Measurements from ENCODE around the gene SLC27A1. TPM values are rescaled to one million over a fixed set of nuclear protein-coding genes. Genes with fewer than 3 reads are reported as not detected.

Gene SLC27A1
- total RNA-seq, 2 donors from 2014 or later: 29.1 to 36.4 TPM

DNA sequence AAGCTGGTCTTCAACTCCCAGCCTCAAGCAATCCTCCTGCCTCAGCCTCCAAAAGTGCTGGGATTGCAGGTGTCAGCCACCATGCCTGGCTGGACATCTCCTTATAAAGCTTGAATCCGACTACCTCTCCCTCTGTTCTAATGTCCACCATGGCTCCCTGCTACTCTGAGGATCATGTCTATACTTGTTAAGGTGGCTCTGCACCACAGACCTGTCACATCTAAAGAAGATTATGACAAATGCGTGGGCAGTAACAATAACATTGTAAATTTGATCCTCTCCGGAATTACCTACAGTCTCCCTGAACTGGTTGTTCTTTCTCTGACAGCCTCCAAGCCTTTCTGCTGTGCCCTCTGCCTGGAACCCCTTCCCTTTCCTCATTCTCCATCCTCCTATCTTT, 11.4 kb upstream of the SLC27A1 start:
- DNase-seq (ENCODE audit: low spot score): no peak
- no peak overlapping the region for H3K4me3 ChIP-seq
- no peaks in the 10 kb centered on the region for H3K36me3 ChIP-seq
- peaks cover 13% of the 10 kb centered on the region for H3K27me3 ChIP-seq (replicated peaks; ENCODE audit: insufficient read depth)
- ATAC-seq (ENCODE audit: insufficient number of reproducible peaks, low FRiP score, low read depth): no peak
- TF ChIP-seq, protein P1, sequence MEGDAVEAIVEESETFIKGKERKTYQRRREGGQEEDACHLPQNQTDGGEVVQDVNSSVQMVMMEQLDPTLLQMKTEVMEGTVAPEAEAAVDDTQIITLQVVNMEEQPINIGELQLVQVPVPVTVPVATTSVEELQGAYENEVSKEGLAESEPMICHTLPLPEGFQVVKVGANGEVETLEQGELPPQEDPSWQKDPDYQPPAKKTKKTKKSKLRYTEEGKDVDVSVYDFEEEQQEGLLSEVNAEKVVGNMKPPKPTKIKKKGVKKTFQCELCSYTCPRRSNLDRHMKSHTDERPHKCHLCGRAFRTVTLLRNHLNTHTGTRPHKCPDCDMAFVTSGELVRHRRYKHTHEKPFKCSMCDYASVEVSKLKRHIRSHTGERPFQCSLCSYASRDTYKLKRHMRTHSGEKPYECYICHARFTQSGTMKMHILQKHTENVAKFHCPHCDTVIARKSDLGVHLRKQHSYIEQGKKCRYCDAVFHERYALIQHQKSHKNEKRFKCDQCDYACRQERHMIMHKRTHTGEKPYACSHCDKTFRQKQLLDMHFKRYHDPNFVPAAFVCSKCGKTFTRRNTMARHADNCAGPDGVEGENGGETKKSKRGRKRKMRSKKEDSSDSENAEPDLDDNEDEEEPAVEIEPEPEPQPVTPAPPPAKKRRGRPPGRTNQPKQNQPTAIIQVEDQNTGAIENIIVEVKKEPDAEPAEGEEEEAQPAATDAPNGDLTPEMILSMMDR (IDR thresholded peaks at IDR 0.05): no peak
- H3K4me1 ChIP-seq (ENCODE audit: control insufficient read depth in 1 of 2, low read depth in 2 of 2): no peaks in the 10 kb centered on the region
- H3K27ac ChIP-seq: no peak overlapping the region
- H3K9me3 ChIP-seq: no peaks in the 10 kb centered on the region

DNA sequence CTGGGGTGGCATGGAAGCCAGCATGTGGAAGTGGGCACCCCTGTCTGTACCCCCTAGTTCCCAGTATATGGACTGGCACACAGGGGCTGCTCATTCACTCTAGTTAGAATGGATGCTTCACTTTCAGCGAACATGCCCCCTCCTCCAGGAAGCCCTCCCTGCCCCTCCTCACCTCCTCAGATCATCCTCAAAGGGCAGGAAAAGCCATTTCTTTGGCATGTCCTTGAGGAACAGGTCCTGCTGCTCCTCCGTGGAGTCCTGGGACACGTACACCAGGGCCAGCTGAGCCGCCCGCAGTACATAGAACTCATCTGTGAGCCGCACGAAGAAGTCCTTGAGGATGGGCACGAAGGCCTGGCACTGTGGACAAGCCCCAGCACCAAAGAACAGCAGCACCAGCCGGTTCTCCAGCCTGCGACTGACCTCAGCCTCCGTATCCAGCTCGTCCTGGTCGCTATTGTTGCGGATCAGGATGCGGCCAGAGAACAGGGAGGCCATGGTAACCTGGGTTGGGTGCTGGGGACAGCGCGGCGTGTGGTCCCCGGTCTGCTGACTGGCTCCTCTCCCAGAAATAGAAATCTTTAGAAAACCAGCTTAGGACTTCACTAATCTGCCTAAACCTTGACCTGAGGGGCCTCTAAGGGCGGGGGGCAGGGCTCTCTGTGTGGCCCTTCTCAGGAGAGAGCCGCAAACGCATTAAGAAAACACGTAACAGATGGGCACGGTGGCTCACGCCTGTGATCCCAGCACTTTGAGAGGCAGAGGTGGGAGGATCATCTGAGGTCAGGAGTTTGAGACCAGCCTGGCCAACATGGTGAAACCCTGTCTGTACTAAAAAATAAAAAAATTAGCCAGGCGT, 9.7 kb upstream of the SLC27A1 start, which contains the start of gene NXNL1:
Gene NXNL1 (minus strand): TSS at position 555 of the 859 bp plus-strand sequence. CDS start 57 bp downstream, at position 498.
- H3K36me3 ChIP-seq: no peaks in the 10 kb centered on the region
- DNase-seq (ENCODE audit: low spot score) (no peak), ATAC-seq (ENCODE audit: insufficient number of reproducible peaks, low FRiP score, low read depth) (no peak)
- no peaks in the 10 kb centered on the region for H3K4me1 ChIP-seq (ENCODE audit: control insufficient read depth in 1 of 2, low read depth in 2 of 2)
- H3K4me3 ChIP-seq: no peak within 1 kb of the TSS
- TF ChIP-seq, protein P1 (IDR thresholded peaks at IDR 0.05): no peak
- peaks cover 4% of the 10 kb centered on the region for H3K27me3 ChIP-seq (replicated peaks; ENCODE audit: insufficient read depth)
- no peaks in the 10 kb centered on the region for H3K9me3 ChIP-seq
- H3K27ac ChIP-seq: no peak within 1 kb of the TSS

DNA sequence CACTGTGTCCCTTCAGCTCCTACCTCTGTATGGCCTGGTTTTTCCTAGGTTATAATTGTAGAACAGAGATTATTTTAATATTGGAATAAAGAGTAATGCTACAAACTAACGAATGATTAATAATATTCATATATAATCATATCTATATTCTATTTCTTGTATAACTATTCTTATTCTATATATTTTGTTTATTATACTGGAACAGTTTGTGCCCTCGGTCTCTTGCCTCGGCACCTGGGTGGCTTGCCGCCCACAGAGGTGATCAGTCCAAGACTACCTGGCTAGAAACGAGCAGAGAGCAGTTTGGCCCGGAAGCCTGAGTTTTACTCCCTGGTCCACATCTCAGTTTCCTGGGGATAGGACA, 3.9 kb upstream of the SLC27A1 start:
- ATAC-seq (ENCODE audit: insufficient number of reproducible peaks, low FRiP score, low read depth): no peak
- no peaks in the 10 kb centered on the region for H3K36me3 ChIP-seq
- TF ChIP-seq, protein P1 (IDR thresholded peaks at IDR 0.05): no peak

DNA sequence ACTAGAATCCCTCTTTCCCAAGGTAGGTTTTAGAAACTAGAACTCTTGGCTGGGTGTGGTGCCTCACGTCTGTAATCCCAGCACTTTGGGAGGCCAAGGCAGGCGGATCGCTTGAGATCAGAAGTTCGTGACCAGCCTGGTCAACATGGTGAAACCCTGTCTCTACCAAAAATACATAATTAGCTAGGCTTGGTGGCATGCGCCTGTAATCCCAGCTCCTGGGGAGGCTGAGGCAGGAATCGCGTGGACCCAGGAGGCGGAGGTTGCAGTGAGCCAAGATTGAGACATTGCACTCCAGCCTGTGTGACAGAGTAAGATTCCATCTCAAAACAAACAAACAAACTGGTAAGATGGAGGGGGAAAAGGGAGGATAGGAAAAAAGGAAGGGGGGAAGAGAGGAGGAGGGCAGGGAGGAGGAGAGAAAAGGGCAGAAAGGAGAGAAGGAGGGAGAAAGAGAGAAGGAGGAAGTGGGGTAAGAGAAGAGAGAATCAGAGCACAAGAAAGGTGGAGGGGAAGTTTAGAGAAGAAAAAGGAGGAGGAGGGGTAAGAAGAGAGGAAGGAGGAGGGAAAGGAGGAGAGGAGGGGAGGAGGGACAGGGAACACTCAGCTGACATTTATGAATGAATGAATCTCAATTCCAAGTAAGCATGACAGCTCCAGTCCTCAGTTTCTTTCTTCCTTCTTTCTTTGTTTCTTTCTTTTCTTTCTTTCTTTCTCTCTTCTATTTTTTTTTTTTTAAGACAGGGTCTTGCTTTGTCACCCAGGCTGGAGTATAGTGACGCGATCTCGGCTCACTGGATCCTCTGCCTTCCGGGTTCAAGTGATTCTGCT, 2.6 kb upstream of the SLC27A1 start:
- H3K4me1 ChIP-seq (ENCODE audit: control insufficient read depth in 1 of 2, low read depth in 2 of 2): peaks cover 13 to 25% of the 10 kb centered on the region in 2 donors
- H3K9me3 ChIP-seq: no peaks in the 10 kb centered on the region
- no peaks in the 10 kb centered on the region for H3K27me3 ChIP-seq (replicated peaks; ENCODE audit: insufficient read depth)
- TF ChIP-seq, protein P1 (IDR thresholded peaks at IDR 0.05): no peak
- no peak for ATAC-seq (ENCODE audit: insufficient number of reproducible peaks, low FRiP score, low read depth)
- no peak for DNase-seq (ENCODE audit: low spot score)
- no peak overlapping the region for H3K27ac ChIP-seq
- no peak overlapping the region for H3K4me3 ChIP-seq
- H3K36me3 ChIP-seq: no peaks in the 10 kb centered on the region

More for the DNA sequence above, 3.9 kb upstream of the SLC27A1 start:
- DNase-seq (ENCODE audit: low spot score): no peak
- Histone ChIP-seq H3K4me1 (ENCODE audit: control insufficient read depth in 1 of 2, low read depth in 2 of 2) (peaks cover 13 to 19% of the 10 kb centered on the region in 2 donors), H3K9me3 (no peaks in the 10 kb centered on the region), H3K27ac (no peak overlapping the region), H3K4me3 (no peak overlapping the region), H3K27me3 (replicated peaks; ENCODE audit: insufficient read depth) (no peaks in the 10 kb centered on the region)
